CD1c-positive myeloid dendritic cell (primary cell): ENCODE results near the gene EHMT1.

Experiments used
- DNase-seq: peaks from one replicate; pipeline ENCODE4 v3.0.0-alpha.2; 2016; ENCODE audit errors: extremely low spot score

Gene EHMT1

DNA sequence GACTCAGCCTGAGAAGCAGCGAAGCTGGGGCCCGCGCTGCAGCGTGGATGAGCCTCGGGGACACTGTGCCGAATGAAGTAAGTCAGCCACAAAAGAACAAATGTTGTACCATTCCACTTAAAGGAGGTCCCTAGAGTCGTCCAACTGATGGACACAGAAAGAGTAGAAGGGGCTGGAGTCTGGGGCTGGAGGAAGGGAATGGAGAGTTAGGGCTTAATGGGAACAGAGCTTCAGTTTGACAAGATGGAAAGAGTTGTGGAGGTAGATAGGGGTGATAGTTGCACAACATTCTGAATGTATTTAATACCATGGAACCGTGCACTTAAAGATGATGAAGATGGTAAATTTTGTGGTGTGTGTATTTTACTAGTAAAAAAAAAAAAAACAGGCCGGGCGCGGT is 119.9 kb downstream of the EHMT1 start:
- DNase-seq = no peak

DNA sequence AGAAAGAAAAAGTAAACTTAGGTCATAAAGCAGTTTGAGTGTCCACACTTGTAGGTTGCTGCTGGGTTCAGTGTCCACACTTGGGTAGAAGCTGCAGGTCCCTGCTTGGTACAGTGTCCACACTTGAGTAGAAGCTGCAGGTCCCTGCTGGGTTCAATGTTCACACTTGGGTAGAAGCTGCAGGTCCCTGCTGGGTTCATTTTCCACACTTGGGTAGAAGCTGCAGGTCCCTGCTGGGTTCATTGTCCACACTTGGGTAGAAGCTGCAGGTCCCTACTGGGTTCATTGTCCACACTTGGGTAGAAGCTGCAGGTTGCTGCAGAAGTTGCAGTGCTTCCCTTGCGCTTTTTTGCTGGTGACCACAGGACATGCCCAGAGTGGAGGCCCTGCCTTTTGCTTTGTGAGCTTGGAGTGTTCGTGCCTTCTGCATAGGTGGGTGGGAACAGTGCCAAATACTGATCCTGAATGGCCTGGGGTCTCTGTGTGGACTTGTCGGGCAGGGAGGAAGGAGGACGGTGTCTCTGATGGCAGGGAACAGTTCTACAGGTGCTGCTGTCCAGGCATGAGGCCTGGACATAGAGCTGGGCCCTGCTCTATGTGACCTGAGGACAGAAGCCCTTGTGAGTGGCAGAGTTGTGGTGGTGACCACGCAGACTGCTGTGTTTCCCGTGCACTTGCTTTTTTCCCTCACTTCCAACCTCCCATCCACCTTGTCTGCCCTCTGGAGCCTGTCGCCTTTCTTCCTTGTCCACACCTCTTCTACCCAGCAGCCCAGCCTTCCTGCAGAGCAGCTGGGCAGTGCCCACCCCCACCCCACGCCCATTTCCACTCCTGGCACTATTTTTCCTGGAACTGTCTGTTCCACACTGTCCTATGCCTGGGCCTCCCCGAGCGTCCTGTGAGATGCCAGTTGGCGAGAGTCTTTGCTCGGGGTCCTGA is 120.8 kb downstream of the EHMT1 start:
- no peak for DNase-seq

- DNase-seq = no peak
These were observed 121.5 kb downstream of the EHMT1 start for GRCh38 chr9:137740312-137740711.

GRCh38 chr9:137741330-137741729 is 122.5 kb downstream of the EHMT1 start:
- DNase-seq = no peak

GRCh38 chr9:137742698-137743097 is 123.9 kb downstream of the EHMT1 start:
- DNase-seq = no peak

DNA sequence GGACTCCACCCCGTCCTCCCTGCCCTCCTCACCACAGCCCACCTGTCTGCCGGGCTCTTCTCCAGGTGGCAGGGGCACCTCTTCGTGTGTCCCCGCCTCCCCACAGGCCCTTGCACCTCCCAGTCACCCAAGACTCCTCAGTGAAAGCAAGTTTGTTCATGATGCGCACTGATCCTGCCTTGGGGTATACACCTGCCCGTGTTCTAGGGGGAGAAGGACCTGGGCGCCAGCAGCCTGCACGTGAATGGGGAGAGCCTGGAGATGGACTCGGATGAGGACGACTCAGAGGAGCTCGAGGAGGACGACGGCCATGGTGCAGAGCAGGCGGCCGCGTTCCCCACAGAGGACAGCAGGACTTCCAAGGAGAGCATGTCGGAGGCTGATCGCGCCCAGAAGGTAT is 124.9 kb downstream of the EHMT1 start:
- DNase-seq = no peak

DNA sequence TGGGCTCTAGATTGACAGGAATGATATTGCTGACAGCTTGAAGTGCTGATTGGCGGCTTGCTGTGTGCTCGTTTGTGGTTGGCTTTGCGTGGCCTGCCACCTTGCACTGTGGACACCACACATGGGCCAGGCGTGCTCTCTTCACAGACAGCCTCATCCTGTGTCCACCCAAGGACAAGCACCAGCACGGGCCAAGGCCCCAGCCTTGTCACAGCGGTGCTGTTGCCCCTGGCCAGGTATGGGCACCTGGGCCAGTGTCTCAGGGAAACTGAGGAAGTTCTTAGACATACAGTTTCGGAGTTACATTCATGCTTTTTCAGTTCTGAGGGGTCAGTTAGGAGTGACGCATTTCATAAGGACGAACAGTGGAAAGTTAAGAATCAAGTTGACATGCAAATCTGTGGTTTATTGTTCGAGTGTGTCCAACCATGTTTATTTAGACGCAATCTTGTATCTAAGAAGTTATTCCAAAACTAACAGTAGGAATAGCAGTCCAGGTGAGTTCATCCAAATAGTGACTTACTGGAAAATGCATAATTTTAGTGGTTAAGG is 125.9 kb downstream of the EHMT1 start:
- no peak for DNase-seq

- DNase-seq = peak; percentile 13
These were observed 126.8 kb downstream of the EHMT1 start for GRCh38 chr9:137745541-137745991.

DNA sequence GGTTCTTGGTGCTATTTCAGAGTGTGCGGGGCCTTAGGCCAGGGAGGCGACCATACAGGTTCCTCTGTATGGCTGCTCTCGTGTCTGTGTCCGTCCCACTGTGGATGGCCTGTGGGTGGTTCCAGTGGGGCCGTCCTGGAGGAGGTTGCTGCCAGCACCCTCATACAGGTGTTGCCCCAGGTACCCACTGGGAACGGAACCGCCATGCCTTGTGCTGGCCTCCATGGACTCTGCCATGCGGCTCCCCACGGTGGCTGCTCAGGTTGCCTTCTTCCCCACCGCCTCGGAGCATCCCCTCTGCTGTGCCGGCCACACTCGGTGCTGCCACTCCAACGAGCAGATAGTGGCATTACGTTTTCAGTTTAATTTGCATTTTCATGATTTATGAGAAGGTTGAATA is 129.5 kb downstream of the EHMT1 start:
- no peak for DNase-seq

DNA sequence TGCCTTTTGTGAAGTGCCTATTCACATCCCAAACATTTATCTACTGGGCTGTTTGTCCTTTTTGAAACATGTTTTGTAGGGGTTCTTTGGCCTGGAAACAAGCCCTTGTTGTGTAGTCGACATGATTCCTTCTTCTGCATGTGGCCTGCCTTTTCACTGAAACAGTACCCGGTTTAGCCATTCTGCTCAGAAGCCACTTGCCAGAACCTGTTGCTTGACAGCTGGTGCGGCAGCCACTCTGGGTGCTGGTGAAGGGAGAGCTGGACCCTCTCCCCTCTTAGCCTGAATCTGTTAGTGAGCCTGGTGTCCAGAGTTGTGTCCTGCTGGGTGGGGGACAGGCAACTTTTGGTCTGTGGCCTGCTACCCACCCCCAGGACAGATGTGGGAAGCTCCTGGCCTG is 129.9 kb downstream of the EHMT1 start:
- DNase-seq = no peak

DNA sequence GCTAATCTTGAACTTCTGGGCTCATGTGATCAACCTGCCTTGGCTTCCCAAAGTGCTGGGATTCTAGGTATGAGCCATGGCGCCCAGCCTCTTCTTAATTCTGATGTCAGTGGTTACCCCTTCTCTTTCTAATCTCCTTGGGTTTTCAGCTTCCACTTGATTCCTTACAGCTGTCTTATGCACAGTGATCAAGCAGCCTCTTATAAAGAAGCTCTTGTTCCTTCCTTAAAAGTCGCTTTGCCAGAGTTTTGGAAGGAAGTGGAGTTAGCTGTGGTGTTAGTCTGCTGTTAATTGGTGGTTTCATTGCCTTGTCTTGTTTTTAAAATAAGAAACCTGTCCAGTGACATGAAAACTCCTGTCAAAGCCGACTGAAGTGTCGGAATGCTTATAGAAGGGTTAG is 130.7 kb downstream of the EHMT1 start:
- no peak for DNase-seq

GRCh38 chr9:137750007-137750406 is 131.2 kb downstream of the EHMT1 start:
- DNase-seq = no peak

GRCh38 chr9:137750566-137750965 is 131.8 kb downstream of the EHMT1 start:
- no peak for DNase-seq

DNA sequence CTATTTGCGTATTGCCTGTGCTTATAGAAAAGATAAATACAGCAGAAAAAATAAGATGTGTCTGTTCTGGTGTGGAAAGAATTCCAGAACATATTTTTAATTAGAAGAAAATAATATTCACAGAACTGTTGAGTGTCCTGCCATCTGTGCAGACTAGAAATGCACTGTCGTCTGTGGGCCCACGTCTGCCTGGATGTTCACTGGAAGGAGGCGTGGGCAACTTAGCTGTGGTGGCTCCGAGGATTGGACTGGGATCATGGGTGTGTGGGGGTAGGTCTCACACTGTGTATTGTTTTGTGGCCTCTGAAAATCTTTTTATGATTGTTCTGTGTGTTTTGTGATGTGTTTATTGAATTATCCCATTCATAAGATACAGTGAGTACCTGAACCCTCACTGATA is 132.8 kb downstream of the EHMT1 start:
- no peak for DNase-seq

DNA sequence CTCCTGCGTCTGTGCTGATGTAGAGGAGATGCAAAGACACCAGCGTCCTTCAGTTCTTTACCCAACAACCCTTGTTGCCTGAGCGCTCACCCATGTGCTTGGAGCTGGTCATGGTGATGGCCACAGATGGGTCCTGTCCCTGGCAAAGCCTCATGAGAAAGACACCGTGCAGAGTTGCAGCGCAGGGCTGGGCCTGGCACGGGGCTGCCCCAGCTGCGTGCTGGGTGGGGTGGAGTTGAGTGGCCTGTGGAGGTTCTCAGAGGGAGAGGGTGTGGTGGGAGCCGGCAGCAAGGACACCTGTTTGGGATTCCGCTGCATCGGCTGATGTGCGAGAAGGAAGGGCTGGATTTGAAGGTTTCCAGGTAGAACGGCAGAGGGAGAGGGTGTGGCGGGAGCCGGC is 133.6 kb downstream of the EHMT1 start:
- DNase-seq = no peak

GRCh38 chr9:137753192-137753765 is 134.5 kb downstream of the EHMT1 start:
- no peak for DNase-seq

GRCh38 chr9:137755261-137755927 is 136.6 kb downstream of the EHMT1 start:
- DNase-seq = no peak

- no peak for DNase-seq
These were observed 137.4 kb downstream of the EHMT1 start for GRCh38 chr9:137756045-137756744.

DNA sequence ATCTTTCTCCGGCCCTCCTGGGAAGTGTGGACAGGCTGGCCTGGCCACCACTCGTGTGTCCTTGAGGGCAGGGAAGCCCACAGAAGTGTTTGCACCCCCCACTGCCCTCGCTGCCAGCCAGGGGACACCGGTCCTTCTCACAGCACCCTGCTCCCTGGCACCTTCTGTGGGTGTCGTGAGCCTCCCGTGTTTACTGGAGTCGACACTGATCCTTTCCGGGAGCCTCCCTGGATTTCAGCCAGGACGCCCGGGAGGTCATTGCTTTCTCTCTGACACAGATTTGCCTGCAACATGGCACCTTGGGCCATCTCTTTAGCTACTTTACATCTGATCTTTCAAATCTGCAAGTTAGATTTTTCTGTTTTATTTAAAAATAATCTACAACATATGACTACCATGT is 138.3 kb downstream of the EHMT1 start:
- no peak for DNase-seq

GRCh38 chr9:137757613-137758029 is 138.8 kb downstream of the EHMT1 start:
- DNase-seq = no peak

DNA sequence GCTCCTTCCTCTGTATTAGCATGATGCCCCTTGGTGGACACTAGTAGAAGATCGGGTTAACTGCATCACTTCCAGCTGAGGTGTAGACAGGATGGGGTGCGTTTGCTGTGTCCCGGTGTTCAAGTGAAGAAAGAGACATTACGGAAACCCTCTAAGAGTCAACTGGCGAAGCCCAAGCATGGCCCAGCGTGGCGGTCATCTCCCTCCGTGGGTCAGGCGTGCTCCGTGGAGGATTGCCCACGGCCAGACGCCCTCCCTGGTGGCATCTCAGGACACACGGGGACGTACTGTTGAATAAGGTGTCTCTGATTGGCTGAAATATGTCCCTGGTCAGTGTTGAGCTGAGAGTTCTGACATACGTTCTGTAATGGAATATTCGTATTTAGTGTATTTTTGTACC is 139.3 kb downstream of the EHMT1 start:
- no peak for DNase-seq

DNA sequence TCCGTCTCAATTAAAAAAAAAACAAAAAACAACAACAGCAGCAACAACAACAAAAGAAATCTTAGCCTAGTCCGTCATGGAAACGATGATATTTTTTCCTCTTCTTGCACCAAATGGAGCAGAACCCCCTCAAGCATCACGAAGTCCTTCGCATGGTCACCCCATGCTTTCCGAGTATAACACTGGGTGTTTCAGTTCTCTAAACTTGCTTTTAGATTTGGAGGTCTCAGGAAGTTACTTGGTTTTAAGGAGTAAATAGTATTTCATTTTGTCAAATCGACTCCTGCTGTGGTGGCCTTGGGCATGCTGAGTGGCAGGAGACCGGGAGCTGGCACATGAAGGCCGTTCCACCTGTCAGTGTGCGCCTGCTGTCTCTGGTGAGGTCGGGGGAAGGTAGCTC is 140.3 kb downstream of the EHMT1 start:
- DNase-seq = no peak
